Thyroid gland (tissue), 4 donors: Measurements from ENCODE around the gene TK1.

Experiments
- CTCF ChIP-seq, 6 experiments: fragments of 200-600 bp in 3 of 6; fragments of 450-650 bp in 3 of 6; sonication (generic) in 3 of 6; IDR thresholded peaks; one replicate each; pipeline ENCODE4 v1.5.1; 2016 to 2019; ENCODE audit warnings: antibody characterized with exemption in 6 of 6, mild to moderate bottlenecking in 2 of 6, inconsistent platforms in 1 of 6, moderate library complexity in 1 of 6
- POLR2A ChIP-seq, 2 donors: fragments of 450-650 bp; IDR thresholded peaks; one replicate each; pipeline ENCODE4 v1.6.1; 2017; ENCODE audit warnings: antibody characterized with exemption in 2 of 2, mild to moderate bottlenecking in 2 of 2, moderate library complexity in 1 of 2

- no peak for TF ChIP-seq POLR2A (IDR thresholded peaks at IDR 0.05)
- TF ChIP-seq CTCF (IDR thresholded peaks at IDR 0.05), result no peak
Measured at GRCh38 chr17:78134899-78135385, 51.9 kb downstream of the TK1 start.
